Retinal pigment epithelial cell (primary cell): ENCODE results near the gene COL1A1.

Source experiments
- DNase-seq: peaks from one replicate; pipeline ENCODE4 v3.0.0-alpha.2; 2010; ENCODE audit warnings: low read depth
- H3K4me3 ChIP-seq: 2 replicates; pipeline ENCODE4 v1.5.1; 2011; ENCODE audit warnings: mild to moderate bottlenecking, low read length, control low read depth, moderate library complexity
- CTCF ChIP-seq: conservative IDR thresholded peaks from 2 replicates; pipeline ENCODE4 v1.5.1; 2011; ENCODE audit warnings: low read depth, low read length, control low read depth, inconsistent platforms

The COL1A1 gene

GRCh38 chr17:50174444-50174843 lies 27.0 kb downstream of the COL1A1 start:
- DNase-seq: no peak
- TF ChIP-seq CTCF: no peak
- H3K4me3 ChIP-seq: no peak overlapping the region

- no peak overlapping the region for H3K4me3 ChIP-seq
- TF ChIP-seq CTCF: no peak
Observed at GRCh38 chr17:50173335-50173941, 28.0 kb downstream of the COL1A1 start.

GRCh38 chr17:50172936-50173334 lies 28.5 kb downstream of the COL1A1 start:
- H3K4me3 ChIP-seq: no peak overlapping the region
- no peak for TF ChIP-seq CTCF
- no peak for DNase-seq

More at GRCh38 chr17:50173335-50173941, 28.0 kb downstream of the COL1A1 start:
- DNase-seq: no peak

- H3K4me3 ChIP-seq: no peak overlapping the region
- no peak for TF ChIP-seq CTCF
- no peak for DNase-seq
Observed at GRCh38 chr17:50172130-50172529, 29.3 kb downstream of the COL1A1 start.

- no peak for TF ChIP-seq CTCF
- no peak for DNase-seq
- no peak overlapping the region for H3K4me3 ChIP-seq
Observed at GRCh38 chr17:50171371-50172071, 29.9 kb downstream of the COL1A1 start.

GRCh38 chr17:50170662-50171370 lies 30.6 kb downstream of the COL1A1 start:
- DNase-seq: no peak
- H3K4me3 ChIP-seq: no peak overlapping the region
- no peak for TF ChIP-seq CTCF
